Adipocyte (in vitro differentiated cells): ENCODE data around the gene NUB1.

Source experiments
- DNase-seq: peaks from one replicate; pipeline ENCODE4 v3.0.0-alpha.2; 2015; ENCODE audit warnings: low read depth
- H3K27me3 ChIP-seq: replicated peaks from 2 replicates; pipeline ENCODE4 v1.7.0; 2013; ENCODE audit warnings: mild to moderate bottlenecking, low read length, moderate library complexity; ENCODE audit not compliant: control insufficient read depth, insufficient read depth
- H3K36me3 ChIP-seq: 2 replicates; pipeline ENCODE4 v1.7.0; 2013; ENCODE audit warnings: low read length, mild to moderate bottlenecking, moderate library complexity; ENCODE audit not compliant: control insufficient read depth, insufficient read depth, severe bottlenecking
- H3K4me1 ChIP-seq: 2 replicates; pipeline ENCODE4 v1.7.0; 2013; ENCODE audit warnings: mild to moderate bottlenecking, low read length, moderate library complexity; ENCODE audit not compliant: control insufficient read depth, insufficient read depth
- H3K4me3 ChIP-seq: 2 replicates; pipeline ENCODE4 v1.7.0; 2013; ENCODE audit warnings: mild to moderate bottlenecking, low read length, moderate library complexity
- H3K9ac ChIP-seq: 2 replicates; pipeline ENCODE4 v1.7.0; 2013; ENCODE audit warnings: mild to moderate bottlenecking, low read length, moderate library complexity
- H3K9me3 ChIP-seq: 2 replicates; pipeline ENCODE4 v1.7.0; 2013; ENCODE audit warnings: mild to moderate bottlenecking, low read length, moderate library complexity; ENCODE audit not compliant: control insufficient read depth

The NUB1 gene

GRCh38 chr7:151379534-151380198, 38.1 kb downstream of the NUB1 start:
- H3K36me3 ChIP-seq: peaks cover 27% of the 10 kb centered on the region
- H3K4me3 ChIP-seq: no peak overlapping the region
- no peak for DNase-seq
- H3K9ac ChIP-seq: no peak overlapping the region
- no peaks in the 10 kb centered on the region for H3K4me1 ChIP-seq
- H3K27me3 ChIP-seq: peaks cover 35% of the 10 kb centered on the region
- peaks cover 4% of the 10 kb centered on the region for H3K9me3 ChIP-seq

- Histone ChIP-seq H3K27me3 (peaks cover 36% of the 10 kb centered on the region), H3K36me3 (peaks cover 25% of the 10 kb centered on the region), H3K4me3 (no peak overlapping the region), H3K4me1 (no peaks in the 10 kb centered on the region), H3K9ac (no peak overlapping the region), H3K9me3 (peaks cover 4% of the 10 kb centered on the region)
- DNase-seq: no peak
These were observed 38.8 kb downstream of the NUB1 start for GRCh38 chr7:151380199-151381097.

- H3K4me3 ChIP-seq: no peak overlapping the region
- H3K4me1 ChIP-seq: no peaks in the 10 kb centered on the region
- H3K9ac ChIP-seq: no peak overlapping the region
- DNase-seq: no peak
- peaks cover 36% of the 10 kb centered on the region for H3K27me3 ChIP-seq
- peaks cover 4% of the 10 kb centered on the region for H3K9me3 ChIP-seq
- H3K36me3 ChIP-seq: peaks cover 20% of the 10 kb centered on the region
These were observed 39.4 kb downstream of the NUB1 start for GRCh38 chr7:151381098-151381347.

- Histone ChIP-seq H3K27me3 (peaks cover 36% of the 10 kb centered on the region), H3K4me3 (no peak overlapping the region)
- DNase-seq: no peak
These were observed 39.9 kb downstream of the NUB1 start for GRCh38 chr7:151381348-151382078.

GRCh38 chr7:151382079-151382885, 40.7 kb downstream of the NUB1 start:
- DNase-seq: no peak
- no peak overlapping the region for H3K4me3 ChIP-seq
- H3K9me3 ChIP-seq: peaks cover 4% of the 10 kb centered on the region
- peaks cover 41% of the 10 kb centered on the region for H3K27me3 ChIP-seq
- H3K4me1 ChIP-seq: no peaks in the 10 kb centered on the region
- no peak overlapping the region for H3K9ac ChIP-seq
- peaks cover 8% of the 10 kb centered on the region for H3K36me3 ChIP-seq

More at GRCh38 chr7:151381348-151382078, 39.9 kb downstream of the NUB1 start:
- H3K36me3 ChIP-seq: peaks cover 15% of the 10 kb centered on the region
- no peaks in the 10 kb centered on the region for H3K4me1 ChIP-seq
- H3K9me3 ChIP-seq: peaks cover 4% of the 10 kb centered on the region
- no peak overlapping the region for H3K9ac ChIP-seq

GRCh38 chr7:151383638-151384351, 42.2 kb downstream of the NUB1 start:
- Histone ChIP-seq H3K4me3 (no peak overlapping the region), H3K9ac (no peak overlapping the region), H3K27me3 (peaks cover 48% of the 10 kb centered on the region), H3K36me3 (no peaks in the 10 kb centered on the region), H3K9me3 (peaks cover 4% of the 10 kb centered on the region), H3K4me1 (no peaks in the 10 kb centered on the region)
- no peak for DNase-seq

GRCh38 chr7:151384352-151384697, 42.7 kb downstream of the NUB1 start:
- Histone ChIP-seq H3K9me3 (peaks cover 4% of the 10 kb centered on the region), H3K4me1 (no peaks in the 10 kb centered on the region), H3K9ac (no peak overlapping the region), H3K27me3 (peaks cover 50% of the 10 kb centered on the region), H3K4me3 (no peak overlapping the region), H3K36me3 (no peaks in the 10 kb centered on the region)
- no peak for DNase-seq

GRCh38 chr7:151384776-151385625, 43.4 kb downstream of the NUB1 start:
- DNase-seq: no peak
- no peaks in the 10 kb centered on the region for H3K4me1 ChIP-seq

GRCh38 chr7:151385626-151386300, 44.2 kb downstream of the NUB1 start:
- no peak for DNase-seq
- Histone ChIP-seq H3K36me3 (no peaks in the 10 kb centered on the region), H3K4me1 (no peaks in the 10 kb centered on the region), H3K9me3 (peaks cover 4% of the 10 kb centered on the region), H3K9ac (no peak overlapping the region), H3K4me3 (no peak overlapping the region), H3K27me3 (peaks cover 57% of the 10 kb centered on the region)

More at GRCh38 chr7:151384776-151385625, 43.4 kb downstream of the NUB1 start:
- Histone ChIP-seq H3K9ac (no peak overlapping the region), H3K4me3 (no peak overlapping the region), H3K36me3 (no peaks in the 10 kb centered on the region), H3K27me3 (peaks cover 56% of the 10 kb centered on the region), H3K9me3 (peaks cover 4% of the 10 kb centered on the region)
